NCI-H69 (cell line): ENCODE results near the gene SV2B.

ENCODE experiments used
- DNase-seq: peaks from one replicate; lab custom pipeline; 2025; lab: John Stamatoyannopoulos, UW

The SV2B gene

DNA sequence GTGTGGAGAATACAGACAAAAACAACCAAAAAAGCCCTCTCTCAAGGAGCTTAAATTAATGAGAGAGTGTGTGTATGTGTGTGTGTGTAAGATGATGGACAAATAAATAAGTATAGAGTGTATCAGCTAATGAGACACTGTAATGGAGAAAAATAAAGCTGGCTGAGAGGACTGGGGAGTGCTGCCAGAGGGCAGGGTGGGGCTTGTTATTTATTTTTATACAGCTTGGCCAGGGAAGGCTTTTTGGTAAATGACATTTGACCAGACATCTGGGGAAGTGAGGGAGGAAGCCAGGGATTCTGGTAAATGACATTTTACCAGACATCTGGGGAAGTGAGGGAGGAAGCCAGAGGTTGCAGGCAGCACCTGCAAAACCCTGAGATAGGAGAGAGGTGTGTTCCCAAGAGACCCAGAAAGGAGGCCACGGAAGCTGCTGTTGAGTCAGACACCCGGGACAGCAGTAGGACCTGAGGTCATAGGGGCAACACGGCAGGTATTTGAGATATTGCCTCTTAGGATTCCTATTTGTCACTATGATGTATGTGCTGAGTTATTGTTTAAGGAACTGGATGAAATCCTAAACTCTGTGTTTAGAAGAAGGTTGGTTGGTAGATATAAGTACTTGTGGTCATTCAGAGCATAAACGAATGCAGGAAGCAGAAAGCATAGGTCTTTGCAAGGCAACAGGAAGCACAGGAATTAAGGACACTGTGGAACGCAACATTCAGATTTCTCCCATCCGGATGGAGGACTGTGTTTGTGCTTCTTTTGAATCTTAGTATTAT is 2.7 kb downstream of the SV2B start:
- peak; percentile 75 for DNase-seq

DNA sequence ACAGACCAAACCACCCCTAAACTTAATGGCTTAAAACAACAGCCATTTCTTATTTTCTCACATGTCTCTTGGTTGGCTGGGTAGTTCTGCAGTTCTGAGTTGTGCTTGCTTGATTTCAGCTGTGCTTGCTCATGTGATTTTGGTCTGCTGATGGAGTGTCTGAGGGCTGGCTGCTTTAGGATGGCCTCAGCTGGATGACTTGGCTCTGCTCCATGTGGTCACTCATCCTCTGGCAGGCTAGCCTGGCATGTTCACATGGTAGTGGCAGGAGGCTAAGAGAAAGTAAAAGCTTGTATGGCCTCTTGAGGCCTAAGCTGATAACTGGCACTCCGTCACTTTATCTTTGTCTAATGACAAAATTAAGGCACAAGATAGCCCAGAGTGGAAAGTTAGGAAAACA is 4.1 kb downstream of the SV2B start:
- peak; percentile 72 for DNase-seq

DNA sequence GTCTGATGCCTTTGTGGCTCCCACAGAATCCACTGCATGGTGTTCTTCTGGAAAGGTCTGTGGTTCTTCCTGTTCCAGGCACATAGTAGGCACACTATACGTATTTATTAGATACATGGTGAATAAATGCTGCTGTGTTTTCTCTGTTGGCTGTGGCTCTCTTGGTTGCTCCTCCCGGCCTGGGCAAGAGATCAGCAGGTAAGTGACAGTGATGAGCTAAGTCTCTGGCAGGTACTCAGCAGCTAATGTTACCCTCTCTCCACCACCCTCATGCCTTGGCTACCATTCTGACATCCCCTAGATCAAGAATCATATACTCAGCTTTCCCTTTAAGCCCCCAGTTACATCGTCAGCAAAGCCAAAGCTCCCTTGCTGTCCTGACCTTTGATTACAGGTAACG is 8.4 kb downstream of the SV2B start:
- no peak for DNase-seq

DNA sequence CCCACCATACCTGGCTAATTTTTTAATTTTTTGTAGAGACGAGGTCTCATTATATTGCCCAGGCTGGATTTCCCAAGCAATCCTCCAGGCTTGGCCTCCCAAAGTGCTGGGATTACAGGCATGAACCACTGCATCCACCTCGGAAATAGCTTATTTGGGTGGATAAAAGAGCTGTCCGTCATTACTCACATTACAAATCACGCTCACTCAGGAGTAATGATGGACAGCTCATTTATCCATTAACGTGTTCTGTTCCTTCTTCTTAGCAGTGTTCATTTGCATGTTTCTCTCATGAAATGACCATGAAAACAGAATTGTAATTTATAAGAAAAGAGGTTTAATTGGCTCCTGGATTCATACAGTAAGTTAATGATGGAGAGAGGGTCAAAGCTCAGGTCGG is 9.8 kb downstream of the SV2B start:
- no peak for DNase-seq

DNA sequence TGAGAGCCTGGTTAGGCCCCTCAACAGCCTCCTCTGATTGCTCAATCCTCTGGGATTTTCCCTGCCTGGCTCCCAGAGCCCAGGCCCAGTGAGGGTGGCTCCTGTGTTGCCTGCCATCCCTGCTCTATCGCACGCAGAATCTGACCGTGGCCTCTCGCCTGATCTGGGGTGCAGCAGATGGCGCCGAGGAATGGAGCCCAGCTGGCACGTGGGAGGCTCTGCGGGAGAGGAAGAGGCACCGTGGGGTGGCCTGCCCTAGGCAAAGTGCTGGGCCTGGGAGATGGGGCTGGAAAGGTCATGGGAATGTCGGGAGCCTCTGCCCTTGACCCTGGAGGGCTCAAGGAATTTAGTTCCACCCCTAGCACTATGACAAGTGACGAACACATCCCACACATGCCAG is 10.3 kb downstream of the SV2B start:
- DNase-seq, result no peak

DNA sequence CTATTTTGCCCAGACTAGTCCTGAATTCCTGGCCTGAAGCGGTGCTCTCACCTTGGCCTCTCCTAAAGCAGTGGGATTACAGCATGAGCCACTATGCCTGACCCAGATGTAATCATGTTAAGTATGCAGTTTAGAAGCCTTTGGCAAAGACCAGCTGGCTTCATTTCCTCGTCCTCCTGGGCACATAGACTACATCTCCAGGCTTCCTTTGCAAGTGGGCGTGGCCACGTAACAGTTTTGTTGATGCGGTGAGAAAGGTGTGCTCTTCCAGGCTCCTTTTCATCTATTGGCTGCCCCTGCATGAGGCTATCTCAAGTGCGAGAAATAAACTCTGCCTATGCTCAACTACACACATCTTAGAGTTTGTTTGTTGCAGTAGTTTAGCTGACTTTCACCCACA is 13.0 kb downstream of the SV2B start:
- peak; percentile 70 for DNase-seq

DNA sequence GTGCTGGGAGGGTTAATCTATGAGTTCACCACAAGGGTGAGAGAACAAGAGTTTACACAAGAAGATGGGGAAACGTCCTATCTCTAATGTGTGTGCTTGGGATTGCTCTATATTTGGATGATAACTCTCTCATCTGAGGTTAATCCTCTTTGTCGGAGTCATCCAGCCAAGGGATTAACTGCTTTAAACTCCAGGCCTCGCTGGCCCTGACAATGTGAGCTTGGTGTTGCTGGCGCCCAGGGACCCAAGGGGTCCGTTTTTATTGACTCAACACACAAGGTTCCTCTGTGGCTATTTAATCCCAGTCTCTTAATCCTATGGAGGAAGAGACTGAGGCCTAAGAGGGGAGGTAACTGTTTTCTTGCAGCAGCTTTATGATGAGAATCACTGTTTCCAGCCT is 14.2 kb downstream of the SV2B start:
- DNase-seq, result no peak

DNA sequence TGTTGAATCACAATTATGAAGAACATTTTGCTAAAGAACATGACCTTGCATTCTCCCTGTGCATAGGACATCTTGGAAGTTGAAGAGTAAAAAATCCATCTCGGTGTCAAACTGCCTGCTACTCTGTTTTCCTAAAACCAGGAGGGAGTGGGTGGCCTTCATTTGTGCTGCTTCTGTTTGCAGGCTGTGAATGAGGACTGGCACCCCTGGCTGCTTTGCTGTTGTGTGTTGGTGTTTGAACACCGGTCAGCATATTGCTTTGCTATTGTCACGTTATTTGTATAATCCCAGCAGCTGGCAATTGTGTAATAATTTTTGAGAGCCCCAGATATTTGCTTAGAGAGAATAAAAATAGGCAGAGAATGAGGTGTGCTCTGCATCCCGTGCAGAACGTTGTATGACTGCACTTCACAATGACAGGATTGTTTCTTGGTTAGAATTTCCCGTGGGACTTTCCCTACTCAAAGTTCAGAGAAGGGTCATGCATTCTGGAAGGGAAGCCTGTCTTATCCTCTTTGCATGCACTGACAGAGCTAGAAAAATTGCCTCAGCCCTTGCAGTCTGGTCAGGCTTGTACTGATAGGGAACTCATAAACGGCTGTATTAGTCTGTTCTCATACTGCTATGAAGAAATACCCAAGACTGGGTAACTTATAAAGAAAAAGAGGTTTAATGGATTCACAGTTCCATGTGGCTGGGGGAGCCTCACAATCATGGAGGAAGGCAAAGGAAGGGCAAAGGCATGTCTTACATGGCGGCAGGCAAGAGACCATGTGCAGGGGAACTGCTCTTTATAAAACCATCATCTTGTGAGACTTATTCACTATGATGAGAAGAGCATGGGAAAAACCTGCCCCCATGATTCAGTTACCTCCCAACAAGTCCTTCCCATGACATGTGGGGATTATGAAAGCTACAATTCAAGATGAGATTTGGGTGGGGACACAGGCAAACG is 16.3 kb downstream of the SV2B start:
- DNase-seq, result peak; percentile 93

DNA sequence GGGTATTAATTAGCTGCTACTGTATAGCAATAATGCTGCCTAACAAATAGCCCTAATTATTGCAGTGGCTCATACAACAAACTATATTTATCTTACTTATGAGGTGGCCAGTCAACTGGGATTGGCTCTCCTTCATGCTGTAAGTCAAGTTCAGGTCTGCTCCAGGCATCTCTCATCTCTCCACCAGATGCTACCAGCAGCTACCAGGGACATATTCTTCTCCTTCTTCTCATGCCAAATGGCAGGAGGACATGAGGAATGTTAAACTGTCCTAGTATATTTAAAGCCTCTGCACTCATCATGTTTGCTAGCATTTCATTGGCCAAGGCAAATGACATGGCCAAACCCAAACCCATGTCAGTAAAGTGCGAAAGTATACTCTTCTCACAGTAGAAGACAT is 17.3 kb downstream of the SV2B start:
- DNase-seq, result no peak

DNA sequence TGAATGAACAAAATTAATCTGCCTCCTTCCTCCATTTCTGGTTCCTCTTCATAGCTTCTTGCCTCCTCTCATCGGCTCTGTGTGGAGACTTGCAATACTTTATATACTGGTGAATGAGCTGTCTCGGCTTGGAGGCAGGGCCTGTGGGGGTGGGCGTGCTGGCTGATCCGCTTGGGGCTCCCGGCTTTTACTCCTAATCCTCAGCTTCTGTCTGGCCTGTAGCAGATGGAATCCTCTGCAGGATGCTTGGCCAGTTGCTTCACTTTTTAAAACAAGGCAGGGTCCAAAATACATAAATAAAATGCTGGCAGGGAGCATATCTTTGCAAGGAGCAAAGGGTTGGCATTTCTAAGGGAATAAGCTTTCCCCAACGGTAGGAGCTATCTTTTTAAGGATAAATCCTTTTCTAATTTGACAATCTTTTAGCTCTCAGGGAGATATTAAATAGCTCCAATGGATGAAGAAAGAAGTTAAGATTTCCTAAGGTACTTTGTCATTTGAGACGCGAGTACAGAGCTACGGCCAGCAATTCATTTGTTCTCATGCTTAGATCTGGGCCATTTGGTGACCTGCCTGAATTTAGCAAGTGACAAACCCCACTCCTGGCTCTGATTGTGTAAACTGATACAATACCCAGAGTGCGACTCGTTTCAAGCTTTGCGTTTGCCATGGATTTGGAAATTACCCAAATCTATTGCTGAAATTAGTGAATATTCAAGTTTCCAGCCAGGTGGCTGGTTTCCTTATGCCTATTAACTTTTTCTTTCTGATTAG is 18.9 kb downstream of the SV2B start:
- no peak for DNase-seq

DNA sequence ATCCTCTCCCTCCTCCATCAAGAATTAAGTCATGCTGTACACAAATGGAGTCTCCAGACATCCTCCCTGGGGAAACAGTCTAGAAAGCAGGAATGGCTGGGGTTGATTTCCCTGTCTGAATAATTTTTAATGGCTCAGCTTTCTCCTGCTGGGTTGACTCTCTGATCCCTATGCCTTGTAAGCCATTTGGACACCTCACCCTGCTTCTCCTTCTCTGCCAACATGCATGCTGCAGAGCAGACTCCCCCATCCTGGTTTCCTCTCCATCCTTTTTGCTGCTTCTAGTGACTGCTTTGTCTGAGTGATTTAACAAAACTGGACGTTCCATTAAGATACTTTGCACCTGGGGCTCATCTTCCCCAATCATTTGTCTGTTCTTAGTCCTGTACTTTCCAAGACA is 22.2 kb downstream of the SV2B start:
- peak; percentile 52 for DNase-seq

DNA sequence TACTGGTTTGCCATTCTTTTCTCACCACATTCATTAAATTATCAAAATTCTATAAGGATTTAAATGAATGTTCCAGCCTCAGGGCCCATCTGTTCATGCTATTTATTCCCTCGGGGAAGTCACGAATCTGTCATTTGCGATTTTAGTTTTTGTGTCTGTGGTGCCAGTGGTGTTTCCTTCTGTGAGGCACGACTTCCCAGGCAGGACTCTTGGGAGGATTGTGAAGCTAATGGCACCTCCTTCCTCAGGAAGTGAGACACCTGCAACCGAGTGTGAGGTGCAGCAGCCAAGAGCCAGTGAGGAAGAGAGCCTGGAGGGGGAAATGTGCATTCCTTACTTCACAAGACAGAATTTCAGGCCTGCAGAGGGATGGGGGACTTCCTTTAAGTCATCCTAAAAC is 24.1 kb downstream of the SV2B start:
- DNase-seq, result peak; percentile 70

DNA sequence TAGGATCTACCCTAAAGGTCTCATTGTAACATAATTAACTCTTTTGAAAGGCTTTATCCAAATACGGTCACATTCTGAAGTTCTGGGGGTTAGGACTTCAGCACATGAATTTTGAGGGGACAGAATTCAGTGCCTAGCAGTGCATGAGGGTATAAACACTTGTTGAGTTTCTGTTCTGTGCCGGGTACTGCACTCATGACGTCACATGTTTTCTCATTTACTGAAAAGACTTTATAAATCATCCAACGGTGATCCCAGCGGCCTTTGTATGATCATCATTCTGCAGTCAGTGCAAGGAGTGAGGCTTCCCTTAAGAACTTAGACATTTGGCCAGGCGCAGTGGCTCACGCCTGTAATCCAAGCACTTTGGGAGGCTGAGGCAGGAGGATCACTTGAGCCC is 25.1 kb downstream of the SV2B start:
- no peak for DNase-seq

DNA sequence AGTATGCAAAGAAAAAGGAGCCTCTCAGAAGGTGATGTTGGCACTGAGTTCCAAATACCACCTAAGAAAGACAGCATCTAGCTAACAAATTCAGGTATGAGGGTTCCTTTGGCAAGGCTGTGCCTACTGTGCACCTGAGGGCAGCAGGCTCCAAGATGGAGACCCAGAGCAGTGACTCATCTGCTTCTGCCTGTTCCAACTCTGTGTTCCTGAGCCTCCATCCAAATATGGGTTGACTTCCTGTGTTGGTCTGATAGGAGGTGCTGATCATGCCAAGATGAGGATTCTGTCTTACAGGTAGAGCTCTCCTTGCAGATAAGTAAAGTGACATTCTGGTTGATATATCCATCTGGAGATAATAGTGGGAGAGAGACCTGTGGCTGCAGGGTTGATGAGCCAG is 26.0 kb downstream of the SV2B start:
- peak; percentile 60 for DNase-seq

DNA sequence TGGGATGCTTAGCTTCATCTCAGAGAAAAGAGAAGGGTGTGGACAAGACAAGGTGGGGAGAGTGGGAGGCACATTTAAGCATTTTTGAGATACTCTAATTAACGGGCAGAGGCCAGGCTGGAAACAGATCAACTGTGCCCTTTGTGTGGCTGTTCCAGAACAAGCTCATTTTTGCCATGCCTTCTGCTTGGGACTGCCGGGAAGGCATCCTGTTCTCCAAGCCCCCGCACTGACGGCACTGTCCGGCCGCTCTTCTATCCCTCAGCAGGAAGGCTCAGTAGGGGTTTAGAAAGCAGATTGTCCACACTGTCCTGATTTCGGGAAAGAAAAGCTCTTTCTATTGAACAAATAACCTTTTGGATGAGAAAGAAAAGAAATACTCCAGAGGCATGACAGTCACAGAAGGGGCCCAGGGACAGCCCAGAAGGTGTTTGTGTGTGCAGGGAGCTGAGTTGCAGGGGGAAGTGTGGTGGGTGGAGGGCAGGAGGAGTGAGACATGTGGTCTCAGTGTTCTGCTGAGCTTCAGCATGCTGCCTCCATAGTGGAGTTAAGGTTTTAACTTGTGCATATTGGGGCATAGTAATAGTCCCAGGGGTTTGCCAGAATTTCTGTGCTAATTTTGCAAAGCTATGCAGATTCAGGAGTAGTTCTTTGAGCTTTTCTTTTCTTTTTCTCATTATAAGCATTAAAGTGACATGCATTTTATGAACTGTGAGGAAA is 27.3 kb downstream of the SV2B start:
- peak; percentile 69 for DNase-seq

DNA sequence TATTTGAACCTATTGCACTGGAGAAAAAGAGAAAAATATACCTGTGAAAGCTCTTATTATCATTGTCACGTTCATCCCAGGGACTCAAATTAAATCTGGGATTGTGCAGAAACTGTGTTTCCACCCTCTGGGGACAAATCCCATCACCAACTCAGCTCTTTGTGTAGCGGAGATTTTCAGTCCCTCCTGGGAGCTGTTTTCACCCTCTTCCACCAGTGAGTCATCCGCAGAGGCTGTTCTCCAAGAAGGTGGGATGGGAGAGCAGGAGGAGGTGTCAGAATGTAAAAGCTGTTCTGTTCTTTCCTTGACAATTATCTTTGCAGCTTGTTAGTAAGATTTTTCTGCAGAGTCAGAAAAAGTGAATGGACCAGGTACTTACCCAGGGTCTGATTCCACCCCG is 28.0 kb downstream of the SV2B start:
- peak; percentile 40 for DNase-seq

DNA sequence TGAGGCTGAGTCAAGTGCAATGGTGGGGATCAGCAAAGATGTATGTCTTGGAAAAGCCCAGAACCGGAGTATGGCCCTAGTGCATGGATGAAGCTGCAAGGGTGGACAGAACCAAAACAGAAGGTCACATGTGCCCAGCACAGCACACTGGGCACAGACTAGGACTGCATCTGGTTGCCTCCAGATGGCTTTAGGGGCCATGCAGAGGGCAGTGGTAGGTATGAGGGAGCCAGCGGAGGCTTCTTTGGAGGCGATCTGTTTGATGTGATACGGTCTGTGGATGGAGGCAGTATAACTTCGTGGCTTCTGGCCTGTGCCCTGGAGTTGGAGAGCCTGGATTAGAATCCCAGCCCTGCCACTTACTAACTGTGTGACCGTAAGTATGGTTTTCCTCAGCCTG is 29.4 kb downstream of the SV2B start:
- no peak for DNase-seq

DNA sequence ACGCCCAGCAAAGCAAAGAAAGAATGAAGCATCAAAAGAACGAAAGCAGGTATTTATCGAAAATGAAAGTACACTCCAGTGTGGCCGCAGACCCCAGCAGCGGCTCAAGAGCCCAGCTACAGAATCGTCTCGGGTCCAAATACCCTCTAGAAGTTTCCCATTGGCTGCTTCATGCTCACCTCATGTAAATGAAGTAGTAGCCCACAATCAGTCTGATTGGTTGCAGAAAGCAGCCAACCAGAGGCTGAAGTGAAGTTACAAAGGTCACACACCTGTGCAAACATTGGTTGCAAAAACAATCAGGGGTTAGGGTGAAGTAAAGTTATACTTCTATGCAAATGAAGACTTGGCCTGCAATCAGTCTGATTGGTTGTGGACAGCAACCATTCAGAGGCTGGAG is 32.0 kb downstream of the SV2B start:
- DNase-seq, result peak; percentile 32

DNA sequence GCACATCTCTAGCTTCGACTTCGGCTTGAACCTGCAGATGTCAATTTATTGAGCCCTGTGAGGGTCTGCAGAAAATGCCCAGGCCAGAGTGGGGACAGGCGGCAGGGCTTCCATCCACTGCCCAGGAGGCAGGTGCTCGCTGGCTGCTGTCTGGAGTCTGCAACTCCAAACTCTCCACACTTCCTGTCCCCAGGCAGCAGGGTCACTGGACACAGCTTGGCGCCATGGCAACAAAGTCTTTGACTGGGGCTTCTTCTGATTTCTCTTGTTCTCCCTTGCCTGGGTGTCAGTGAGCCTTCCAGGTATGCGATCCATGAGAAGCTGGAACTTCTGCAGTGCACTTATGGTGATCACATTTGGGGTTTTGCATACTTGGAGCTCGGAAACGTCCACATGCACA is 33.5 kb downstream of the SV2B start:
- peak; percentile 73 for DNase-seq

DNA sequence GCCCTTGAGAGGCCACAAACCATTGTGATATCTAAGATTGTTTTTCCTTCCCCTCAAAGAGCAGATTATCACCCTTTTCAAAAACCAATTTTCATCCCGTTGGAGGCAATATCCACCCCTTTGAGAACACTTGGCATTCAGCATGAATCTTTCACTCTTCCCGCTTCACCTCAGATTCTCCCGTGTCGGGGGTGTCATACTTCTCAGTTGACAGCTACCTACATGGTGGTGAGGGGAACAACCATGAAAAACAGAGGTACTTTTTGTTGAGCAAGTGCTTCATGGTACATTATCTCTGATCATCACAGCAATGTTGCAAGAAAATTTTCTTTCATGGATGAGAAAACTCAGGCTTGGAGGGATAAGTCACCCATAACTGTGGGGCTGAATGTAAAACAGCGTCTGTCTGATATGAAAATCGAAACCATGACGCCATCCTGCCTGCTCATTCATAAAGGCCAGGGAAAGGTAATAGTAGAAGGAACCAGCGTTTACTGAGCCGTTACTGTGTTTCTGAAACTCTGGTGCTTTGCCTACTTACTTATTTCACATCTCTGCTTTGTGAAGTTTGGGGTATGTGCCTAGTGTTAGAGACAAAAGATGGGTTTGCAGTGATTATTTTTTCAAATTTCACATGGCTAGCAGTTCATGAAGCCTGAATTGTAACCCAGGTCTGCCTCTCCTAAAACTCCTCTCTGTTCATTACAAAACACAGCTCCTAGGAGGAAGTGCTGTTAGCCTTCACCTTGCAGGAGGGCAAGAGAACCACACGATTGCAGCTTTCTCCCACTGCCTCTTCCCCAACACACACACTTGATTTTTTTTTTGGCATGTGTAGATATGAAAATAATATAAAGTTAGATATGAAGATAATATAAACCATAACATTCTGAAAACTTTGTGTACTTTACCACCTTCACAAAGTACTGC is 35.4 kb downstream of the SV2B start:
- peak; percentile 57 for DNase-seq
